ENCODE data around the gene ADARB2. TPM values are rescaled to one million over a fixed set of nuclear protein-coding genes. Genes with fewer than 3 reads are reported as not detected.

ADARB2 gene
- total RNA-seq, 2 donors from 2014 or later, result 8.0 to 12.2 TPM

GRCh38 chr10:1369665-1370064, 367.7 kb downstream of the ADARB2 start:
- ATAC-seq (no peak), DNase-seq (no peak)
- Histone ChIP-seq H3K27ac (no peak overlapping the region), H3K9me3 (no peaks in the 10 kb centered on the region), H3K4me1 (no peaks in the 10 kb centered on the region), H3K27me3 (no peaks in the 10 kb centered on the region), H3K4me3 (no peak overlapping the region), H3K36me3 (replicated peaks in 1 of 2; ENCODE audit: insufficient read depth in 1 of 2, low read depth in 2 of 2) (no peaks in the 10 kb centered on the region)
- 48 to 67% methylated on average over 7 of the region's 7 CpGs for WGBS, 2 donors
- intact Hi-C loops (cut with DNase I), result no loop called here
- TF ChIP-seq POLR2A (IDR thresholded peaks at IDR 0.05) (no peak), CTCF (IDR thresholded peaks at IDR 0.05) (no peak)

- Histone ChIP-seq H3K27ac (no peak overlapping the region), H3K9me3 (no peaks in the 10 kb centered on the region), H3K4me3 (no peak overlapping the region), H3K4me1 (no peaks in the 10 kb centered on the region), H3K27me3 (no peaks in the 10 kb centered on the region), H3K36me3 (replicated peaks in 1 of 2; ENCODE audit: insufficient read depth in 1 of 2, low read depth in 2 of 2) (no peaks in the 10 kb centered on the region)
- 43 to 44% methylated on average over 7 of the region's 7 CpGs for WGBS, 2 donors
- TF ChIP-seq CTCF (IDR thresholded peaks at IDR 0.05) (no peak), POLR2A (IDR thresholded peaks at IDR 0.05) (no peak)
- ATAC-seq (no peak), DNase-seq (no peak)
- intact Hi-C loops (cut with DNase I), result no loop called here
These were observed 368.1 kb downstream of the ADARB2 start for GRCh38 chr10:1369197-1369596.

- Histone ChIP-seq H3K27me3 (no peaks in the 10 kb centered on the region), H3K36me3 (replicated peaks in 1 of 2; ENCODE audit: insufficient read depth in 1 of 2, low read depth in 2 of 2) (no peaks in the 10 kb centered on the region), H3K4me3 (no peak overlapping the region), H3K27ac (no peak overlapping the region), H3K4me1 (no peaks in the 10 kb centered on the region), H3K9me3 (no peaks in the 10 kb centered on the region)
- WGBS, 2 donors, result 13 to 17% methylated on average over 11 to 14 of the region's 14 CpGs
- DNase-seq (peak; percentile 44 to 63 (median 52)), ATAC-seq (peak; percentile 71)
- intact Hi-C loops (cut with DNase I), result no loop called here
- TF ChIP-seq CTCF (IDR thresholded peaks at IDR 0.05), result peak; percentile 33 to 59 (median 53)
- no peak for TF ChIP-seq POLR2A (IDR thresholded peaks at IDR 0.05)
These were observed 368.5 kb downstream of the ADARB2 start for GRCh38 chr10:1368842-1369171.

- H3K36me3 ChIP-seq (replicated peaks in 1 of 2; ENCODE audit: insufficient read depth in 1 of 2, low read depth in 2 of 2), result no peaks in the 10 kb centered on the region
- no peak for TF ChIP-seq CTCF (IDR thresholded peaks at IDR 0.05)
- TF ChIP-seq POLR2A (IDR thresholded peaks at IDR 0.05), result no peak
- ATAC-seq, result no peak
- no peak for DNase-seq
- no peaks in the 10 kb centered on the region for H3K27me3 ChIP-seq
- intact Hi-C loops (cut with DNase I), result no loop called here
- no peaks in the 10 kb centered on the region for H3K9me3 ChIP-seq
- H3K27ac ChIP-seq, result no peak overlapping the region
- 78 to 80% methylated on average over 23 to 24 of the region's 24 CpGs for WGBS, 2 donors
- H3K4me1 ChIP-seq, result no peaks in the 10 kb centered on the region
- no peak overlapping the region for H3K4me3 ChIP-seq
These were observed 369.1 kb downstream of the ADARB2 start for GRCh38 chr10:1367938-1368841.
